NK-92 treated with Interleukin-12 subunit alpha and Interleukin-12 subunit beta, amount 100 ng/mL, for 24 hours (cell line): ENCODE measurements around the gene CTF1.
"Not testable (repeated sequence)": the region's sequence is repeated elsewhere in the genome, so short reads cannot be mapped to it uniquely, and the experiment has no call there.

Source experiments
- DNase-seq: peaks from one replicate; lab custom pipeline; 2025; lab: John Stamatoyannopoulos, UW

The CTF1 gene

DNA sequence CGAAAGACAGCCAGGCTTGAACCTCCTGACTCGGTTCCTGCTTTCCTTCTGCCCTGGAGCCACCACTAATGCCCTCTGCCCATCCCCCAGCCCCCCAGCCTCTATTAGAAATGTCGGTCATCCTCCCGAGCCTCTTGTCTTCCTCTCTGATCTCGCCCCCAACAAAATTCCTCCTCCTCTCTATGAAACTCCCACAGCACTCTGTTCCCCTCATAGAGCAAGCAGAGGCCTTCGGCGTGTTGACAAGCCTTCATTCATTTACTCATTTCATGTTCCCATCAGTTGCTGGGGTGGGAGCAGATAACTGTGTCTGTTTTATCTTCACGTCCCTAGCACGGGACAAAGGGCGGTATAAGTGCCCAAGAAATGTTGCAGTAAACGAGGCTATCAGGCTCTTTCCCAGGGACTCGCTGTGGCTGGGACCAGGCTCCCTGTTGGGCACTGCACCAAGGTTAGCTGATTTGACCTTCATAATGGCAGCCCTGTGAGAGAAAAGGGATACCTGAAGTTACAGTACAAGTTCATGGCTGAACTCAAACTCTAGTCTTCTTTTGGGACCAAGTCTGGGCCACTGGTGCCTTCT is 34.7 kb downstream of the CTF1 start:
- DNase-seq, result no peak

DNA sequence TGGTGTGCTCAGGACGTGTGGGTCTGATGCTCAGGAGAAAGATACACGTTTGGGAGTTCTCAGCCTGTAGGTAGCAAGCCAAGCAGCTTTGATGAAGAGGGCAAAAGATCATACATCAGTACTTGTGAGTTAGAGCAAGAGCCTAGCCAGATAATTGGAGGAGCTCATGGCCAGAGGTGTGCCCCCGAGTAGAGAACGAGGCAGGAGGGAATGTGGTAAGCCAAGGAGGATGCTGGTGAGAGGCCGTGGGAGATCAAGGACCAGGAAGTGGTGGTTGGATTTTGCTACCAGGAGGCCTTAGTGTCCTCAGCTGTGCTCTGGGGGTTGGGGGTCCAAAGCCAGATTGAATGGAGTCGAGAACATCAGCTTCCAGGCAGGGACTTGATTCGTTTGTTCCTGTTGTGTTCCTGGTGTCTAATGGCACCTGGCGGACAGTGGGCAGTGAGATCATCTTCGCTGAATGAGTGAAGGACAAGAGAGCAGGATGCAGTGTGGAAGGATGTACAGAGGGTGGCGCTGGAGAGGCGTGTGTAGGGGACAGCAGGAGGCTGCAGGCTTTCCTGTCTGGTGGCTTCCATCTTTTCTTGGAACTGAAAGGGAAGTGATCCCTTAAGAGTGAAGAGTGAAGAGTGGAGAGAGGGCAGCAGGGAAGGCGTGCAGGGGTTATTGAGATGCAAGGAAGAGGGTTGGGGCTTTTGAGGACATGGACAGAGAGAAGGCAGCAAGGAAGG is 38.6 kb downstream of the CTF1 start:
- DNase-seq, result no peak

DNA sequence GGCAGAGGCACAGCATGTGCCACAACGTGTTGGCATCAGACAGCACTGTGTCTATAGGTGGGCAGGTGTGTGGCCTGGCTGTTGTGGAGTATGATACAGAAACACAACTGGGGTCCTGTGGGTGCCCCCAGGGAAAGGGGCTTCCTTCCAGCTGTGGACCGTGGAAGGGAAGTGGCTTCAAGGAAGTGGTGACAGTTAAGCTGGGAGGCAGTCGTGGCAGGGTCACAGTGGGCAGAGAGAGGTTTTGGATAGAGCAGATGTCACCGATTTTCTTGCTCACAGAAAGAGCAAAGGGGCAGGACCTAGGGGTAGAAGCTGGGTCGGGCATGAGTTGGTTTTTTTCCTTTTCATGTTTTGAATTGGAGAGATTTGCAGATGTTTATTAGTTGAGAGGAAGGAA is 41.3 kb downstream of the CTF1 start:
- no peak for DNase-seq

DNA sequence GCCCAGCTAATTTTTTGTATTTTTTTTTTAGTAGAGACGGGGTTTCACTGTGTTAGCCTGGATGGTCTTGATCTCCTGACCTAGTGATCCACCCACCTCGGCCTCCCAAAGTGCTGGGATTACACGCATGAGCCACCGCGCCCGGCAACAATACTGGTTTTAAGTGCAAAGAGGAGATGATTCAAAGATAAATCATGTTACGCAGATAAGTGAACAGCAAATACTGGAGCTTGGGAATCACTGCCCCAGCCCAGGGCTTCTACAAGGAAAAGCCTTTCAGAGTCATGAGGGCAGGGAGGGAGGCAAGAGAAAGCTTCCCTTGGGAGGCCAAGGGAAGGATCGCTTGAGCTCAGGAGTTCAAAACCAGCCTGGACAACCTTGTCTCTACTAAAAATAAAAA is 43.2 kb downstream of the CTF1 start:
- DNase-seq, result not testable (repeated sequence)

DNA sequence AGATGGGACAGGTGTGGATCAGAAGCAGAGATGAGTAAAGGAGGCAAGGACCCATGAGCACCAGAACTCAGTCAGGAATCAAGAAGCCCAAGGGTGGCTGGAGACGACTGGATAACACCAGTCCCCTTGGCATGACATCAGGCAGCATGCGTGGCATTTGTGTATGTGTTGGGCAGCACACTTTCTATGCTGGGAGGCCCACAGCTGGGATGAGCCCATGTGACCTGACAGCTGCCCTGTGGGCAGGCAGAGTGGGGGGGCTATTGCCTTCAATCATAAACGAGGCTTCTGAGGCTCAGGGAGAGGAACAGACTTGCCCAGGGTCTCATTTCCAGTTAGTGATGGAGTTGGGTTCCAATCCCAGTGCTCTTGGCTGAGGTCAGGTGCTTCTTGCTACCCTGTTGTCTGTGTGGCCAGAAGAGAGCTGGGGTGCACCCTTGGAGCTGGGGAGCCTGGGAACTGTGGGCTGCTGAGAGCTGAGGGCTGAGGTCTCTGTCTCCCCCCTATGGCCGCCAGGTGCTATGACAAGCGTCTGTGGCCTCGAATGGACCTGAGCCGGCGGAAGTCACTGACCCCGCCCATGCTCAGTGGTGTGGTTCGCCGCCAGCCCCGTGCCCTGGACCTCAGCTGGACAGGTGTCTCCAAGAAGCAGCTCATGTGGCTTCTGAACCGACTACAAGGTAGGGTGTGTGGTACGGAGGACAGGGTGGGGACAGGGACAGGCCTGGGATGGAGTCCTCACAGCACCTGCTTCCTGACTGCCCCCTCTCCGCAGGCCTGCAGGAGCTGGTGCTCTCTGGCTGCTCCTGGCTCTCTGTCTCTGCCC is 45.4 kb downstream of the CTF1 start:
- peak; percentile 57 for DNase-seq

DNA sequence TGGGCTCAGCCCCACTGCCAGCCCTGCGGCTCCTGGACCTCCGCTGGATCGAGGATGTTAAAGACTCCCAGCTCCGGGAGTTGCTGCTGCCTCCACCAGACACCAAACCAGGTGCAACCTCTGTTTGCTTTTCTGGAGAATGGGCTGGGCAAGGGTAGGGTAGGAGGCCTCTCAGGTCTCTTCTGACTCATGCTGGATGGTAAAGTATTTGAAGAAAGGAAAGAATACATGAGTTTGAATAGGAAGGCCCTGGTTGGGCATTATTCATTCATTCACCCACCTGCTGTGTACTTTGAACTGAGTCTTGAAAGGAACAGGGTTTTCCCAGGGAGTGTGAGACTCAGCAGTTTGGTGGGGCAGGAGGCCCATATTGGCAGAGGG is 46.0 kb downstream of the CTF1 start:
- no peak for DNase-seq

DNA sequence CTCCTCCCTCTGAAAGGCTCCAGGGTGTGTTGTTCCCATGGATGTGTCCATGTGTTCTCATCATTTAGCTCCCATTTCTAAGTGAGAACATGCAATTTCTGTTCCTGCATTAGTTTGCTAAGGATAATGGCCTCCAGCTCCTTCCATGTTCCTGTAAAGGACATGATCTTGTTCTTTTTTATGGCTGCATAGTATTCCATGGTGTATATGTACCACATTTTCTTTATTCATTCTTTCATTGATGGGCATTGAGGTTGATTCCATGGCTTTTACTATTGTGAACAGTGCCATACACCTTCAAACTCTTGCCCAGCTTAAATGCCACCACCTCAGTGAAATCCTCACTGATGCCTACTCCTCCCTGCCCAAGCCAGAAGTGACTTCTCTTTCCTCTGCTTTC is 47.9 kb downstream of the CTF1 start:
- DNase-seq, result no peak

DNA sequence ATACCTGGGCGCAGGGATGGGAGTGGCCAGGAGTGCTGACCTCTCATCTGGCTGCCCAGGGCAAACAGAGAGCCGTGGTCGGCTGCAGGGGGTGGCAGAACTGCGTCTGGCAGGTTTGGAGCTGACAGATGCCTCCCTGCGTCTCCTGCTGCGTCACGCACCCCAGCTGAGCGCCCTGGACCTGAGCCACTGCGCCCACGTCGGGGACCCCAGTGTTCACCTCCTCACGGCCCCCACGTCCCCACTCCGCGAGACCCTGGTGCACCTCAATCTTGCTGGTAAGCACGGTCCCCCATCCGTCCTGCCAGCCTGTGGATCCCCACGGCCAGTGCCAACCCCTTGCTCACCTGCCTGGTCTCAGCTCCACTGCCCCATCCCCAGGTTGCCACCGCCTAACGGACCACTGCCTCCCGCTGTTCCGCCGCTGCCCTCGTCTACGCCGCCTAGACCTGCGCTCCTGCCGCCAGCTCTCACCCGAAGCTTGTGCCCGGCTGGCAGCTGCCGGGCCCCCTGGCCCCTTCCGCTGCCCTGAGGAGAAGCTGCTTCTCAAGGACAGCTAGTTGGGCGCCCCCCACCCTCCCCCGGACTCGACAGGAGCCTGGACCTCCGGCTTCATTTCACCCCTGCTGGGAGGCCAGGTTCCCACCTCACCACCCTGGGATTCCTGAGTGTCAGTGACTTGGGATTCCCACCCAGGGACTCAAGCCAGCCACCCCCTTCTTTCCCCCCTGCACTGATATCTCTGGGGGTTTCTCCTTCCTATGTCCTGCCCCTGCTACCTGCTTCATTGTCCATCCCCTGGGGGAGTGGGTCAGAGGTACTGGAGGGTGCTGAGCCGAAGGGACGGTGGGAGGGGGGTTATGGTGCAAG is 50.5 kb downstream of the CTF1 start:
- no peak for DNase-seq

DNA sequence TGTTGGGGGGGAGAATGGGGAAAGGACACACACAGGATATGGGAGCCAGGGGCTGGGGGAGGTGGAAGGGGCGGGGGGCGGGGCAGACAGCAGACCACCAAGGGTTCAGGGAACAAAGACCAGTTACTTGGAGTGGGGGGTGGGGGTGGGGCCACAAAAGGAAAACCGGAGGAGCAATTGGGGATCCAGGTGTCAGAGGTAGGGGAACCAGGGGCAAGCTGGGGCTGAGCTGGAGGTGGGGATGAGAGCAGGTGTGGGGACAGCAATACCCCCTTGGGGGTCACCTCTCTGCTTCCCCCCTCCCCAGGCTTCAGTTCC is 51.1 kb downstream of the CTF1 start:
- no peak for DNase-seq

DNA sequence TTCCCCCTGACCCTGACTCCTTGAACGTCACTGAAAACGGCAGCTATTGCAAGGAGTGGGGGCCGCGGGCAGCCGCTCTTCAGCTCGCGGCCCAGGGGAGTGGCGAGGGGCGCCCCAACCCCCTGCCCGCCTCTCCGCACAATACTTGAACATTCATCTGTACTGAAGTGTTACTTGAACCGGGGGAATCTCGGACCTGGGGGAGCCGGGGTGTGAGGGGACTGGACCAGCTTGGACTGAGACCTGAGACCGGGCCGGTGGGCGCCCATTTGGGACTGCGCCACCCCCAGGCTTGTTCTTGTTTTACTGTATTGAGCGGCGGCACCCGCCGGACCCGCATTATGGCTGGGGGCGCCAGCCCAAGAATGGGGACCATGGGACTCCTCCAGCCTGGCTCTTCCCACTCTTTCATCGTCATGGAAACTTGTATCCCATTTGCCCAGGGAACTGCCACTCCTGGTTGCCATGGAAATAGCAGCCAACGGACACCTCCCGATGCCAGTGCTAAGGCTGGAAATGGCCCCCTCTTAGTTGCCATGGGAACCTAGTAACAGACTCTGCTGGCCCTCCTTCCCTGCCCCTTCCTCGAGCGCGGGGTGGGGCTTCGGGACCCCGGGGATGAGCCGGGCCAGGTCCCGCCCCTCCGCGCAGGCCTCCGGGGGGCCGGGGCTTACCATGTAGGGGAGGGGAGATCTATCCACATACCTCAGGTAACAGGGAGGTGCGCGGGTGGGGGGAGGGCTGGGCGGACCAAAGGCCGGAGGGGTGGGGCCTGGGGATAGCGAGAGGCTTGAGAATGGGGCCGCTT is 51.6 kb downstream of the CTF1 start:
- DNase-seq, result no peak

DNA sequence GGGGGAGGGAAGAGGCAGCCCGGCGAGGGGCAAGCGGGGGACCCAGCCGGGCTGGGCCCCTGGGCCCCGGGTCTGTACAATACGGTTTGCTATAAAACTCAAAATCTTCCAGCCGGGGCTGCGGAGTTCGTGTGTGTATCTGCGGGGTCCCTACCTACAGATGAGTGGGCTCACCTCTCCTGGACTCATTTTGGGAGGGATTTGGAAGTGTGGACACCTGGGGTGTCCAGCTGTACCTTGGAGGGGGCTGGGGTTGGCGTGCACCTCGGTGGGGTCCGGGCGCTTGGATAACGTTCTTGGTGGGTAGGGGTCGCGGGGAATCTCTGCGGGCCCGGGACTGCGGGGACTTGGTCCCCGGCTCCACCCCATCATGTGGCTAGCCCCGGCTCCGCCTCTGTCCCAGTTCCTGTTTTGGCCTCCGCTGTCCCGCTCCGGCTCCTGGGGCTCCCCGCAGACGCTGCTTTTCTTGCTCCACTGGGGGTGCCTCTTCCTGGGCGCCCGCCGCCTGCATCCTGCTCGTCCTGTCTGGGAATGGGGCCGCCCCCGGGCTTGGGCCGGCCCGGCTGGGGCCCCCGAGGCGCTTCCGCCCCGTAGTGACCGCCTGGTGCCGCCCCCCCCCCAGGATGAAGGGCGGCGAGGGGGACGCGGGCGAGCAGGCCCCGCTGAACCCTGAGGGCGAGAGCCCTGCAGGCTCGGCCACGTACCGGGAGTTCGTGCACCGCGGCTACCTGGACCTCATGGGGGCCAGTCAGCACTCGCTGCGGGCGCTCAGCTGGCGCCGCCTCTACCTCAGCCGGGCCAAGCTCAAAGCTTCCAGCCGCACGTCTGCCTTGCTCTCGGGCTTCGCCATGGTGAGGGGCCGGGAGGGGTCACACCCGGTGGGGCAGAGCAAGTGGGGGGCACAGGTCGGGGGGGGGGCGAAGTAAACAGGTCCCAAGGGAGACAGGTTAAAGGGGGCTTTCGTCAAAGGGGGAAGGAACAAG is 52.5 kb downstream of the CTF1 start, which contains the start of gene ORAI3:
Gene ORAI3, plus strand, starts transcription at position 402 of the 983 bp plus-strand sequence. Its CDS starts 222 bp downstream, at position 624.
- no peak for DNase-seq

DNA sequence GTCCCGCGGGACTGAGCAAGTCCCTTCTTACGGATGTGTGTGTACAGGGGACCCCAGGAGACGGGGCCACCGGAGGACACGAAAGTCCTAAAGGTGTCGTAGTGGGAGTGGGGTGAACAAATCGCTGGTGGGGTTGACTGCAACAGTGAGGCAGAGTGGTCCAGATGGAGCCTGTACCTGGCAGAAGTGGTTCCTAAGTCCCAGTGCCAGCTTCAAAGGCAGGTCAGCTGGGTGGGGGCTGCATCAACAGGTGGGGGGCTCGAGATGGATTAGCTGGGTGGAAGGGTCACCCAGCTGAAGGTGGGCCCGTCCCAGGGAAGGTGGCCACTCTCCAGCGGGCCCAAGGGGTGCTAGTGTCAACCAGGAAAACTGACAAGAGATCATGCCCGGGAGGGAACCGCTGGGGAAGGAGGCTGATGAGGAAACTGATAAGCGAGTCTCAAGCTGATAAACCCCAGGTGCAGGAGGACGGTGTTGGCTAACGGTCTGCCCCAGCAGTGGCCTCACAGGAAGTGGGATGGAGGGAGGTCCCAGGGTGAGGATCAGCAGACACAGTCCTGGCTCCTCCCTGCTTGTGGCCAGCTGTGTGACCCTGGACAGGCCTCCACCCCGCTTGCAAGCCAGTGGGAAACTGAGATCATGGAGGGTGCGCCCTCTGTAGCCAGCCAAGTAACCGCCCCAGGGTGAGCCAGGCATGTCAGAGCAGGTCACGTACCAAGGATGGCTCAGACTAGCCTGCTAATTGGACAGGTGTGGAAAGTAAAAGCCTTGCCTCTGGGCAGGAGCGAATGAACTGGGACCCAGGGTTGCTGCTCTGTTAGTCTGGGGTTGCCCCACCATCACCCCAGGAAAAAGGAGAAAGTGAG is 53.5 kb downstream of the CTF1 start:
- no peak for DNase-seq

DNA sequence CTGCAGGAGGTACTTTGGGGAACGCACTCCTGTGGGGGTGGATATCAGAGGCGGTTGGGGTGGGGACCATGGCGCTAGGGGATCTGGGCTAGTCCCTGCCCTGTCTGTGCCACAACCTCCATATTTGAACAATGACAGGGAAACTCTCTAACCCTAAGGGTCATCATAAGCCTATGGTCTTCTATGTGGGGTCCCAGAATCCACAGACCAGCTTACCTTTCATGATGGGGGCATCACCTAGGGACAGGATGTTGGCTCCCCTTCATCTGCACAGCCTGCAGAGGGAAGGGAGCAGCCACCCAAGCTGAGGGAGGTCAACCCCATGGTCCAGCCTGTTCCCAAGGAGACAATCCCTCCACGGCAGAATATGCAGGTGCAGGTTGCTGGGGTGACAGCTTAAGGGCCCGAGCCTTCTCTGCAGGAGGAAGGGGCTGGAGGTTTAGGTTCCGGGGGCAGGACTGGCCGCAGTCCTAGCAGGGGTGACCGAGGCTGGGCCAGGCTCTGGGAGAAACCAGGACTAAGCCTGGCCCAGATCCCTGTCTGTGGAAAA is 54.2 kb downstream of the CTF1 start:
- no peak for DNase-seq

DNA sequence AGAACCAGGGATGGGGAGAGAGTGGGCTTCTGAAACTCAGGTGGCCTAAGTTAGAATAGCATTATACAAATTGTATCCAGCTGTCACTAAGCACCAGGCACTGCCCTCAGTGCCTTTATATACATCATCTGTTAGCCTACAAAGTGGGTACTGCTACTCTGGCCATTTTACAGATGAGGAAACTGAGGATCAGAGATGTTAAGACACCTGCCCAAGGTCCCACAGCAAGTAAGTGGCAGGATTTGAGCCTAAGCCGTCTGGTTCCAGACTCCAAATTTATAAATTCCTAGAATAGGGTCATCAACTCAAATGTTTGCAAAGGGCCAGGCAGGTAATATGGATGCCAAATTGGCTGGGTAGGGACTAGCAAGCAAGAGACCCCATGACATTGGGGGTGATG is 54.8 kb downstream of the CTF1 start:
- no peak for DNase-seq

DNA sequence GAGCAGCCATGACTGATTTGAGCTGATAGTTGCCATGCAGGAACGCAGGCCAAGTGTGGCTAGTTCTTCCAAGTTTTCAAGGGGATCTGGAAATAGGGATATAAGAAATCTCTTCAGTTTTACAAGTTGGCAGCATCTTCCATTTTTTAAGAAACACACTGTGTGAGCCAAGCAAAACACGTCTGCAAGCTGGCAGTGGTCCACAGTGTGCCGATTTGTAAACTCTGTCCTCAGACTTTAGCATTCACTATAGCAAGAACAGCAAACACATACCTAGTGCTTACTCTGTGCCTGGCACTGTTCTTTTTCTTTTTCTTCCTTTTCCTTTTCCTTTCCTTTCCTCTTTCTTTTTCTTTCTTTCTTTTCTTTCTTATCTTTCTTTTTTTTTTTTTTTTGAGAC is 55.3 kb downstream of the CTF1 start:
- no peak for DNase-seq

DNA sequence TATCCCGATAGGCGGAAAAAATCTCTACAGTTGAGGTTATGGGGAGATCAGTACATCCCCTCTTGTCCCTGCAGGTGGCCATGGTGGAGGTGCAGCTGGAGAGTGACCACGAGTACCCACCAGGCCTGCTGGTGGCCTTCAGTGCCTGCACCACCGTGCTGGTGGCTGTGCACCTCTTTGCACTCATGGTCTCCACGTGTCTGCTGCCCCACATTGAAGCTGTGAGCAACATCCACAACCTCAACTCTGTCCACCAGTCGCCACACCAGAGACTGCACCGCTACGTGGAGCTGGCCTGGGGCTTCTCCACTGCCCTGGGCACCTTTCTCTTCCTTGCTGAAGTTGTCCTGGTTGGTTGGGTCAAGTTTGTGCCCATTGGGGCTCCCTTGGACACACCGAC is 56.7 kb downstream of the CTF1 start:
- no peak for DNase-seq
